GM12878 (cell line): ENCODE results near the gene KISS1R. TPM values are rescaled to one million over a fixed set of nuclear protein-coding genes. Genes with fewer than 3 reads are reported as not detected.

Experiments used
- ASH2L ChIP-seq: fragments of 300-600, 200-600 bp; sonication (generic); IDR thresholded peaks from 2 replicates; pipeline ENCODE4 v1.6.1; 2017; ENCODE audit warnings: low read depth, mild to moderate bottlenecking, borderline replicate concordance
- BMI1 ChIP-seq: fragments of 450-650 bp; IDR thresholded peaks from 2 replicates; pipeline ENCODE4 v1.6.1; 2016; ENCODE audit warnings: mild to moderate bottlenecking, moderate library complexity, borderline replicate concordance
- HCFC1 ChIP-seq: fragments of 150-350 bp; IDR thresholded peaks from 2 replicates; pipeline ENCODE4 v1.6.1; 2014; ENCODE audit warnings: low read length
- KLF5 ChIP-seq: fragments of 450-650 bp; IDR thresholded peaks from 2 replicates; pipeline ENCODE4 v1.6.1; 2014; ENCODE audit warnings: mild to moderate bottlenecking; ENCODE audit not compliant: partially characterized antibody
- MTA3 ChIP-seq: IDR thresholded peaks from 2 replicates; pipeline ENCODE4 v1.6.1; 2012; ENCODE audit warnings: low read length, inconsistent platforms, borderline replicate concordance
- NFYA ChIP-seq: IDR thresholded peaks from 2 replicates; pipeline ENCODE4 v1.6.1; 2011; ENCODE audit warnings: low read depth, mild to moderate bottlenecking, low read length, improper control_type of control experiment, borderline replicate concordance
- NR2C2 ChIP-seq: IDR thresholded peaks from 2 replicates; pipeline ENCODE4 v1.6.1; 2011; ENCODE audit warnings: borderline replicate concordance, low read depth; ENCODE audit not compliant: control insufficient read depth, insufficient read length
- NR2F1 ChIP-seq: fragments of 450-650 bp; conservative IDR thresholded peaks from 2 replicates; pipeline ENCODE4 v1.6.1; 2017; ENCODE audit warnings: mild to moderate bottlenecking
- POU2F2 ChIP-seq: IDR thresholded peaks from 3 replicates; pipeline ENCODE4 v1.6.1; 2011; ENCODE audit warnings: low read depth, mild to moderate bottlenecking, low read length, borderline replicate concordance
- RELA ChIP-seq: fragments of 450-650 bp; IDR thresholded peaks from 2 replicates; pipeline ENCODE4 v1.8.0; 2014; ENCODE audit warnings: borderline replicate concordance; ENCODE audit not compliant: partially characterized antibody
- SRF ChIP-seq, 2 experiments: IDR thresholded peaks; 2 replicates each; pipeline ENCODE4 v1.6.1; 2011; ENCODE audit warnings: low read depth in 2 of 2, low read length in 2 of 2, mild to moderate bottlenecking in 1 of 2, moderate library complexity in 1 of 2
- polyA plus RNA-seq, 11 experiments: library from polyadenylated mRNA; depleted of rRNA in 4 of 11; unstranded in 6 of 11; stranded (reverse) in 5 of 11; fragments of >200 nt; fragmentation: Nextera tagmentation in 4 of 11; fragmentation: Illumina TruSeq in 1 of 11; extraction: Ambion mirVana in 4 of 11; extraction: Trizol in 1 of 11; gene quantifications; 1 replicate in 1 of 11; 2 replicates in 10 of 11; pipeline versions ENCODE4 v1.2.1 to v1.2.3, GENCODE V29; 2011 to 2016; ENCODE audit warnings: inconsistent platforms in 2 of 11, missing spikeins in 2 of 11, low read depth in 1 of 11
- total RNA-seq, 4 experiments: library from RNA; depleted of rRNA in 3 of 4; stranded (reverse); fragments of >200 nt in 3 of 4; fragmentation: Illumina TruSeq in 1 of 4; extraction: Trizol in 1 of 4; gene quantifications; 2 replicates each; pipeline versions ENCODE4 v1.2.1 to v1.2.3, GENCODE V29; 2013 to 2021
- TF ChIP-seq, protein P1 (sequence below): fragments of 450-650 bp; formaldehyde crosslinking; IDR thresholded peaks from 2 replicates; pipeline ENCODE4 v1.4.0; 2020; ENCODE audit warnings: mild to moderate bottlenecking, moderate library complexity
- TF ChIP-seq, protein P2 (sequence below): fragments of 150-350 bp; IDR thresholded peaks from 2 replicates; pipeline ENCODE4 v1.6.1; 2014; ENCODE audit warnings: mild to moderate bottlenecking, low read depth, low read length
- TF ChIP-seq, protein P3 (sequence below): fragments of 450-650 bp; IDR thresholded peaks from 2 replicates; pipeline ENCODE4 v1.6.1; 2017; ENCODE audit warnings: mild to moderate bottlenecking, moderate library complexity
- TF ChIP-seq, protein P4 (sequence below): IDR thresholded peaks from 2 replicates; pipeline ENCODE4 v1.6.1; 2011; ENCODE audit warnings: borderline replicate concordance, low read depth, mild to moderate bottlenecking, moderate library complexity, mixed read lengths, low read length; ENCODE audit not compliant: insufficient read depth; ENCODE audit errors: extremely low read length
- TF ChIP-seq, protein P5 (sequence below): IDR thresholded peaks from 2 replicates; pipeline ENCODE4 v1.6.1; 2012; ENCODE audit warnings: low read length, inconsistent platforms

The KISS1R gene
- total and polyA plus RNA-seq, 10 of the 15 experiments (the other 5 are each of a cell fraction or from before 2014, with no cell fraction given), result 0.13 to 2.7 (median 1.4) TPM; not detected in 3

DNA sequence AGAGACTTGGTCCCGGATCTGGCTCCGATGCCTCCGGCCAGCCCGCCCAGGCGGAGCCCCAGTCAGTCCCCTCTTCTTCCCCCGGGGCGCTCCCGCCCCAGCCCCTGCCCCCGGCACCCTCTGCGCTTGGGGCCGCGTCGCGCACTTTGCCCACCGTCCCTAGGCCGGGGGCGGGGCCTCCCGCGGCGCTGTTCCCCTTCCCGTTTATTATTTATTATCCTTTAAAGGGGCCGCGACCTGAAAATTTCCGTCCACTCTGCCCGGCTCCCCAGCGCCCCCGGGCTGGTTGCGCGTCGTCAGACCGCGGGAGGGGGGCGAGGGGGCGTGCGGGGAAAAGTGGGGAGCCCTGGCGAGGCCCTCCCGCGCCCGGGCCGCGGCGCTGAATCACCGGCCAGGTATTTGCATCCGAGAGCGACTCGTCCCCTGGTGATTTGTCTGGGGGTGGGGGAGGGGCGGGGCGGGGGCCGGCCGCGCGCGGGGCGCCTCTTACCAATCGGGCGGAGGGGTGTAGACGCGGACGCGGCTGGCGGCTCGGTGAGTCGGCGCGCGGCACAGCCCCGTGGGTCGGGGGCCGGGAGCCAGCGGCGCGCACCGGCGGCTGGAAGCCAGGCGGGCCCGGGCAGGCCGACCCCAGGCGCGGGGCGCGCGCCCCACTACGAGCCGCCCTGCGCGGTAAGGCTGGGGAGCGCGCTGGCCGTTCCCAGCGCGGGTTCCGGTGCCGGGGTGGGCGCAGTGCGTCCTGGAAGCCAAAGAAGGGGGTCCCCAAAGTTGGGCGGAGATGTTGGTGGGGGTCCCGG lies 8.6 kb downstream of the KISS1R start, which contains the start of gene ARID3A (continued):
- TF ChIP-seq, protein P1, sequence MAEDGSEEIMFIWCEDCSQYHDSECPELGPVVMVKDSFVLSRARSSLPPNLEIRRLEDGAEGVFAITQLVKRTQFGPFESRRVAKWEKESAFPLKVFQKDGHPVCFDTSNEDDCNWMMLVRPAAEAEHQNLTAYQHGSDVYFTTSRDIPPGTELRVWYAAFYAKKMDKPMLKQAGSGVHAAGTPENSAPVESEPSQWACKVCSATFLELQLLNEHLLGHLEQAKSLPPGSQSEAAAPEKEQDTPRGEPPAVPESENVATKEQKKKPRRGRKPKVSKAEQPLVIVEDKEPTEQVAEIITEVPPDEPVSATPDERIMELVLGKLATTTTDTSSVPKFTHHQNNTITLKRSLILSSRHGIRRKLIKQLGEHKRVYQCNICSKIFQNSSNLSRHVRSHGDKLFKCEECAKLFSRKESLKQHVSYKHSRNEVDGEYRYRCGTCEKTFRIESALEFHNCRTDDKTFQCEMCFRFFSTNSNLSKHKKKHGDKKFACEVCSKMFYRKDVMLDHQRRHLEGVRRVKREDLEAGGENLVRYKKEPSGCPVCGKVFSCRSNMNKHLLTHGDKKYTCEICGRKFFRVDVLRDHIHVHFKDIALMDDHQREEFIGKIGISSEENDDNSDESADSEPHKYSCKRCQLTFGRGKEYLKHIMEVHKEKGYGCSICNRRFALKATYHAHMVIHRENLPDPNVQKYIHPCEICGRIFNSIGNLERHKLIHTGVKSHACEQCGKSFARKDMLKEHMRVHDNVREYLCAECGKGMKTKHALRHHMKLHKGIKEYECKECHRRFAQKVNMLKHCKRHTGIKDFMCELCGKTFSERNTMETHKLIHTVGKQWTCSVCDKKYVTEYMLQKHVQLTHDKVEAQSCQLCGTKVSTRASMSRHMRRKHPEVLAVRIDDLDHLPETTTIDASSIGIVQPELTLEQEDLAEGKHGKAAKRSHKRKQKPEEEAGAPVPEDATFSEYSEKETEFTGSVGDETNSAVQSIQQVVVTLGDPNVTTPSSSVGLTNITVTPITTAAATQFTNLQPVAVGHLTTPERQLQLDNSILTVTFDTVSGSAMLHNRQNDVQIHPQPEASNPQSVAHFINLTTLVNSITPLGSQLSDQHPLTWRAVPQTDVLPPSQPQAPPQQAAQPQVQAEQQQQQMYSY (CRISPR knock-in tag), result no peak
- TF ChIP-seq KLF5, result no peak
- 0 out of 2 replicates have a peak, but pooled peaks have one; percentile 33 for TF ChIP-seq HCFC1
- TF ChIP-seq BMI1, result no peak
- TF ChIP-seq SRF (IDR thresholded peaks at IDR 0.05; ENCODE audit: low read depth in 2 of 2, low read length in 2 of 2), result no peak
- no peak for TF ChIP-seq MTA3
- TF ChIP-seq, protein P2, sequence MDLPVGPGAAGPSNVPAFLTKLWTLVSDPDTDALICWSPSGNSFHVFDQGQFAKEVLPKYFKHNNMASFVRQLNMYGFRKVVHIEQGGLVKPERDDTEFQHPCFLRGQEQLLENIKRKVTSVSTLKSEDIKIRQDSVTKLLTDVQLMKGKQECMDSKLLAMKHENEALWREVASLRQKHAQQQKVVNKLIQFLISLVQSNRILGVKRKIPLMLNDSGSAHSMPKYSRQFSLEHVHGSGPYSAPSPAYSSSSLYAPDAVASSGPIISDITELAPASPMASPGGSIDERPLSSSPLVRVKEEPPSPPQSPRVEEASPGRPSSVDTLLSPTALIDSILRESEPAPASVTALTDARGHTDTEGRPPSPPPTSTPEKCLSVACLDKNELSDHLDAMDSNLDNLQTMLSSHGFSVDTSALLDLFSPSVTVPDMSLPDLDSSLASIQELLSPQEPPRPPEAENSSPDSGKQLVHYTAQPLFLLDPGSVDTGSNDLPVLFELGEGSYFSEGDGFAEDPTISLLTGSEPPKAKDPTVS, result 0 out of 2 replicates have a peak, but pooled peaks have one; percentile 3
- peak; percentile 54; the same call in 1 of the 3 replicates for TF ChIP-seq POU2F2
- 0 out of 2 replicates have a peak, but pooled peaks have one; percentile 47 for TF ChIP-seq ASH2L
- TF ChIP-seq RELA, result no peak
- TF ChIP-seq NR2C2, result no peak
- TF ChIP-seq, protein P3, sequence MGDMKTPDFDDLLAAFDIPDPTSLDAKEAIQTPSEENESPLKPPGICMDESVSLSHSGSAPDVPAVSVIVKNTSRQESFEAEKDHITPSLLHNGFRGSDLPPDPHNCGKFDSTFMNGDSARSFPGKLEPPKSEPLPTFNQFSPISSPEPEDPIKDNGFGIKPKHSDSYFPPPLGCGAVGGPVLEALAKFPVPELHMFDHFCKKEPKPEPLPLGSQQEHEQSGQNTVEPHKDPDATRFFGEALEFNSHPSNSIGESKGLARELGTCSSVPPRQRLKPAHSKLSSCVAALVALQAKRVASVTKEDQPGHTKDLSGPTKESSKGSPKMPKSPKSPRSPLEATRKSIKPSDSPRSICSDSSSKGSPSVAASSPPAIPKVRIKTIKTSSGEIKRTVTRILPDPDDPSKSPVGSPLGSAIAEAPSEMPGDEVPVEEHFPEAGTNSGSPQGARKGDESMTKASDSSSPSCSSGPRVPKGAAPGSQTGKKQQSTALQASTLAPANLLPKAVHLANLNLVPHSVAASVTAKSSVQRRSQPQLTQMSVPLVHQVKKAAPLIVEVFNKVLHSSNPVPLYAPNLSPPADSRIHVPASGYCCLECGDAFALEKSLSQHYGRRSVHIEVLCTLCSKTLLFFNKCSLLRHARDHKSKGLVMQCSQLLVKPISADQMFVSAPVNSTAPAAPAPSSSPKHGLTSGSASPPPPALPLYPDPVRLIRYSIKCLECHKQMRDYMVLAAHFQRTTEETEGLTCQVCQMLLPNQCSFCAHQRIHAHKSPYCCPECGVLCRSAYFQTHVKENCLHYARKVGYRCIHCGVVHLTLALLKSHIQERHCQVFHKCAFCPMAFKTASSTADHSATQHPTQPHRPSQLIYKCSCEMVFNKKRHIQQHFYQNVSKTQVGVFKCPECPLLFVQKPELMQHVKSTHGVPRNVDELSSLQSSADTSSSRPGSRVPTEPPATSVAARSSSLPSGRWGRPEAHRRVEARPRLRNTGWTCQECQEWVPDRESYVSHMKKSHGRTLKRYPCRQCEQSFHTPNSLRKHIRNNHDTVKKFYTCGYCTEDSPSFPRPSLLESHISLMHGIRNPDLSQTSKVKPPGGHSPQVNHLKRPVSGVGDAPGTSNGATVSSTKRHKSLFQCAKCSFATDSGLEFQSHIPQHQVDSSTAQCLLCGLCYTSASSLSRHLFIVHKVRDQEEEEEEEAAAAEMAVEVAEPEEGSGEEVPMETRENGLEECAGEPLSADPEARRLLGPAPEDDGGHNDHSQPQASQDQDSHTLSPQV, result peak; percentile 52; the same call in 1 of the 2 replicates
- TF ChIP-seq NR2F1, result peak; percentile 40; the same call in 1 of the 2 replicates
- TF ChIP-seq, protein P4, sequence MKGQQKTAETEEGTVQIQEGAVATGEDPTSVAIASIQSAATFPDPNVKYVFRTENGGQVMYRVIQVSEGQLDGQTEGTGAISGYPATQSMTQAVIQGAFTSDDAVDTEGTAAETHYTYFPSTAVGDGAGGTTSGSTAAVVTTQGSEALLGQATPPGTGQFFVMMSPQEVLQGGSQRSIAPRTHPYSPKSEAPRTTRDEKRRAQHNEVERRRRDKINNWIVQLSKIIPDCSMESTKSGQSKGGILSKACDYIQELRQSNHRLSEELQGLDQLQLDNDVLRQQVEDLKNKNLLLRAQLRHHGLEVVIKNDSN, result no peak
- TF ChIP-seq NFYA, result no peak
- TF ChIP-seq, protein P5, sequence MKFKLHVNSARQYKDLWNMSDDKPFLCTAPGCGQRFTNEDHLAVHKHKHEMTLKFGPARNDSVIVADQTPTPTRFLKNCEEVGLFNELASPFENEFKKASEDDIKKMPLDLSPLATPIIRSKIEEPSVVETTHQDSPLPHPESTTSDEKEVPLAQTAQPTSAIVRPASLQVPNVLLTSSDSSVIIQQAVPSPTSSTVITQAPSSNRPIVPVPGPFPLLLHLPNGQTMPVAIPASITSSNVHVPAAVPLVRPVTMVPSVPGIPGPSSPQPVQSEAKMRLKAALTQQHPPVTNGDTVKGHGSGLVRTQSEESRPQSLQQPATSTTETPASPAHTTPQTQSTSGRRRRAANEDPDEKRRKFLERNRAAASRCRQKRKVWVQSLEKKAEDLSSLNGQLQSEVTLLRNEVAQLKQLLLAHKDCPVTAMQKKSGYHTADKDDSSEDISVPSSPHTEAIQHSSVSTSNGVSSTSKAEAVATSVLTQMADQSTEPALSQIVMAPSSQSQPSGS, result no peak
